PC-3 (cell line): ENCODE data around the gene PPP4R1.

Experiments
- EZH2 ChIP-seq: fragments of 300-600 bp; sonication (generic); IDR thresholded peaks from one replicate; pipeline ENCODE4 v1.6.1; 2017; ENCODE audit warnings: antibody characterized with exemption, mild to moderate bottlenecking, low read length; ENCODE audit not compliant: unreplicated experiment
- TF ChIP-seq, protein P1 (sequence below): fragments of 300-600 bp; sonication (generic); conservative IDR thresholded peaks from 2 replicates; pipeline ENCODE4 v1.5.1; 2017; ENCODE audit warnings: antibody characterized with exemption, low read depth, mild to moderate bottlenecking, low read length

DNA sequence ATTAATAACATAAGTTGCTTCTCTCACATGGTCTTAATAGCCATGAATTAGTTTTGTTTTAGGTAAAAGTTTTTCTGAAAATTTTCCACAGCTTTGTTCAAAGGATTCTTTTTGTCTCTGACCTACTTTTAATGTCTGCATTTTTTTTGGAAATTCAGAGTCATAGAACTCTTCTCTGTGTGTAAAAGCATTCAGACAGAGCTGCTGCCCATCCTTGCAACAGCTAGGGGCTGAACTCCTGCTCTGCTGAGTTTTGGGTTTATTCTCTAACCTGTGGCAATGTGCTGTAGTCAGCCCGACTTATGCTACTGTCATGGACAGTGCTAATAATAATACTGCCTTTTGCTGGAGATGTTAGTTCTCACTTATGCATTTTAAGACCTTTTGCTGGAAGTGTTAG is 95.0 kb downstream of the PPP4R1 start:
- TF ChIP-seq, protein P1, sequence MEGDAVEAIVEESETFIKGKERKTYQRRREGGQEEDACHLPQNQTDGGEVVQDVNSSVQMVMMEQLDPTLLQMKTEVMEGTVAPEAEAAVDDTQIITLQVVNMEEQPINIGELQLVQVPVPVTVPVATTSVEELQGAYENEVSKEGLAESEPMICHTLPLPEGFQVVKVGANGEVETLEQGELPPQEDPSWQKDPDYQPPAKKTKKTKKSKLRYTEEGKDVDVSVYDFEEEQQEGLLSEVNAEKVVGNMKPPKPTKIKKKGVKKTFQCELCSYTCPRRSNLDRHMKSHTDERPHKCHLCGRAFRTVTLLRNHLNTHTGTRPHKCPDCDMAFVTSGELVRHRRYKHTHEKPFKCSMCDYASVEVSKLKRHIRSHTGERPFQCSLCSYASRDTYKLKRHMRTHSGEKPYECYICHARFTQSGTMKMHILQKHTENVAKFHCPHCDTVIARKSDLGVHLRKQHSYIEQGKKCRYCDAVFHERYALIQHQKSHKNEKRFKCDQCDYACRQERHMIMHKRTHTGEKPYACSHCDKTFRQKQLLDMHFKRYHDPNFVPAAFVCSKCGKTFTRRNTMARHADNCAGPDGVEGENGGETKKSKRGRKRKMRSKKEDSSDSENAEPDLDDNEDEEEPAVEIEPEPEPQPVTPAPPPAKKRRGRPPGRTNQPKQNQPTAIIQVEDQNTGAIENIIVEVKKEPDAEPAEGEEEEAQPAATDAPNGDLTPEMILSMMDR = no peak
- no peak for TF ChIP-seq EZH2
